ENCODE measurements around the gene ELN.

Gene ELN

DNA sequence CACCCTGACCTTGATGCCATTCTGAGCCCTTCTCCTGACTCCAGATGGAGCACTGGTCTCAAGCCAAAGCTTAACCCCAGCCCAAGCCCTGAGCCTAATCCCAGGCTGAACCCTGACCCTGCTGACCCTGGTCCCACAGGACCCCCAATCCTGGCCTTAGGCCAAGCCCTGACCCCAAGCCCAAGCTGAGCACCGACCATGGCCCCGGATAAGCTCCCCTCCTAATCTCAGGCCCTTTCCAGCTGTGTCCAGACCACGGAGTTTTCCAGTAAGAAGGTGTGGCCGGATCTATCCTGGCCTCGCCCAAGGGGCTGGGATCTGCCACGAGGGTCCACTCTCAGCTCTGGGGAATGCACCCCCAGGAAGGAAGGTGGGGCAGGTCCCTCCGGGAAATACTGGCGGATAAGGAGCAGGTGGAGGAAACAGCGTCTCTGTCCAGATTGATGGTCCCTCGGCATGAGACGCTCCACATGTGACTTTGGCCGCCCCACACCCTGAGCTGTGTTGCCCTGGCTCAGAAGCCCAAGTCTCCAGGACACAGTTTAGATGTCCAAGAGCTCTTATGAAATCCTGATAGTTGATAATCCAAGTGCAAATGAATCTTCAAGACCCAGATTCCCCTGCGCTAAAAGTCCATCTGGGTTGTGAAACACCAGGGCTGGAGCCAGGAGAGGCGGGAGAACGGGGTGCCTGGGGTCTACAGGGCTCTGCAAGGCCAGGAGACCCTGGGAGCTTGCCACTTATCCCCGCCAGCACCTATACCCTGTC lies 10.4 kb downstream of the ELN start:
- TF ChIP-seq, protein P1, sequence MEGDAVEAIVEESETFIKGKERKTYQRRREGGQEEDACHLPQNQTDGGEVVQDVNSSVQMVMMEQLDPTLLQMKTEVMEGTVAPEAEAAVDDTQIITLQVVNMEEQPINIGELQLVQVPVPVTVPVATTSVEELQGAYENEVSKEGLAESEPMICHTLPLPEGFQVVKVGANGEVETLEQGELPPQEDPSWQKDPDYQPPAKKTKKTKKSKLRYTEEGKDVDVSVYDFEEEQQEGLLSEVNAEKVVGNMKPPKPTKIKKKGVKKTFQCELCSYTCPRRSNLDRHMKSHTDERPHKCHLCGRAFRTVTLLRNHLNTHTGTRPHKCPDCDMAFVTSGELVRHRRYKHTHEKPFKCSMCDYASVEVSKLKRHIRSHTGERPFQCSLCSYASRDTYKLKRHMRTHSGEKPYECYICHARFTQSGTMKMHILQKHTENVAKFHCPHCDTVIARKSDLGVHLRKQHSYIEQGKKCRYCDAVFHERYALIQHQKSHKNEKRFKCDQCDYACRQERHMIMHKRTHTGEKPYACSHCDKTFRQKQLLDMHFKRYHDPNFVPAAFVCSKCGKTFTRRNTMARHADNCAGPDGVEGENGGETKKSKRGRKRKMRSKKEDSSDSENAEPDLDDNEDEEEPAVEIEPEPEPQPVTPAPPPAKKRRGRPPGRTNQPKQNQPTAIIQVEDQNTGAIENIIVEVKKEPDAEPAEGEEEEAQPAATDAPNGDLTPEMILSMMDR (IDR thresholded peaks at IDR 0.05; ENCODE audit: low read depth, low read length) = no peak
- in situ Hi-C loops (cut with HindIII; ENCODE audit: low sequenced_read_pairs) = no loop called here
- H3K4me3 ChIP-seq (ENCODE audit: low read depth, low read length) = no peak overlapping the region
- DNase-seq (ENCODE audit: low read depth, low spot score) = no peak

GRCh38 chr7:74039337-74039736 lies 11.4 kb downstream of the ELN start:
- in situ Hi-C loops (cut with HindIII; ENCODE audit: low sequenced_read_pairs) = no loop called here
- TF ChIP-seq, protein P1 (IDR thresholded peaks at IDR 0.05; ENCODE audit: low read depth, low read length) = no peak
- H3K4me3 ChIP-seq (ENCODE audit: low read depth, low read length) = no peak overlapping the region
- no peak for DNase-seq (ENCODE audit: low read depth, low spot score)

GRCh38 chr7:74040101-74040790 lies 12.3 kb downstream of the ELN start:
- TF ChIP-seq, protein P1 (IDR thresholded peaks at IDR 0.05; ENCODE audit: low read depth, low read length) = no peak
- DNase-seq (ENCODE audit: low read depth, low spot score) = no peak
- in situ Hi-C loops (cut with HindIII; ENCODE audit: low sequenced_read_pairs) = no loop called here
- H3K4me3 ChIP-seq (ENCODE audit: low read depth, low read length) = no peak overlapping the region

GRCh38 chr7:74040791-74041520 lies 13.0 kb downstream of the ELN start:
- in situ Hi-C loops (cut with HindIII; ENCODE audit: low sequenced_read_pairs) = no loop called here
- H3K4me3 ChIP-seq (ENCODE audit: low read depth, low read length) = no peak overlapping the region
- TF ChIP-seq, protein P1 (IDR thresholded peaks at IDR 0.05; ENCODE audit: low read depth, low read length) = no peak
- DNase-seq (ENCODE audit: low read depth, low spot score) = no peak

DNA sequence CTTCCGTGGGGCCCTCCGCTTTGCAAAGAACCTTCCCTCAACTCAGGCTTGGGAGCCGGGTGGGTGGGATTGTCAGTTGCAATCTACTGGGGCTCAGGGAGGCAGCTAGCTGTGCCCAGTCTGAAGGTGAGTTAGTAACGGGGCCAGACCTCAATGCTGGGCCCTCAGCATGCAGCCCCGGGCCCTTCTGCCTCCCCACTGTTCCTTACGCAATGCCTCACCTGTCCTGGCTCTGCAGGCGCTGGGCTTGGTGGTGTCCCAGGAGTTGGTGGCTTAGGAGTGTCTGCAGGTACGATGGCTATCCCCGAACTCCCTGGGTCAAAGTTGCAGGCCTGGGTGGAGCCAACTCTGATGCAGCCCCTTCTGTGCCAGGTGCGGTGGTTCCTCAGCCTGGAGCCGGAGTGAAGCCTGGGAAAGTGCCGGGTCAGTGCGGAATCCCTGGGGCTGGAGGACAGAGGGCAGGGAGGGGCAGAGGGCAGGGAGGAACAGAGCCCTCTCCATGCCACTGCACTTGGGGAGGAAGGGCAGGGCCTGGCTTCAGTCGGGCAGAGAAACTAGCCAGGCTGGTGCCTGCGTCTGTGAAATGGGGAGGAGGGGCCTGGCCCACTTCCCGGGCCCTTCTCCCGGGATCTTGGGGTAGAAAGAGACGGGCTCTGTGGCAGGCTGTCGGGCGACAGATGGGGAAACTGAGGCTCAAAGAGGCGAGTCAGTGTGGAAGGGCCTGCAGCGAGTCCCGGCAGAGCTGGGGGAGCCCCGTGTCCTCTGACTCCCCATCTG lies 15.0 kb downstream of the ELN start:
- TF ChIP-seq, protein P1 (IDR thresholded peaks at IDR 0.05; ENCODE audit: low read depth, low read length) = no peak
- H3K4me3 ChIP-seq (ENCODE audit: low read depth, low read length) = no peak overlapping the region
- no peak for DNase-seq (ENCODE audit: low read depth, low spot score)
- in situ Hi-C loops (cut with HindIII; ENCODE audit: low sequenced_read_pairs) = no loop called here

DNA sequence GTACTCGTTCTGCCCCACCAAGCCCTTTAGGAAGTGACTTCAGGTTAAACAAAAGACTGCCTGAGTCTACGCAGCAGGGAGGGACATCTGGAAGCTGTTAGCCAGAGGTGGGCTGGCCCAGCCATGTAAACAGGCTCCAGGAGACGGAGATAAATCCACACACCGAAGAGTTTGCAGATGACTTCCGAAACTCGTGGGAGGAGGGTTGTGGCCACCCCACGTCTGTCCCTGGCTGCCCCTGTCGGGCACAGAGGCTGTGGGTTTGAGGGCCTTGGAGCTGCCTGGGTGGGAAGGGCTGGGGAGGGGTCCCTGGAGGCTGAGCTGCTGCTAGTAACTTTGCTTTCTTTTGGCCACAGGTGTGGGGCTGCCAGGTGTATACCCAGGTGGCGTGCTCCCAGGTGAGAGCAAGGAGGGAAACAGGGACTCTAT lies 15.6 kb downstream of the ELN start:
- DNase-seq (ENCODE audit: low read depth, low spot score) = peak; percentile 73
- no peak overlapping the region for H3K4me3 ChIP-seq (ENCODE audit: low read depth, low read length)
- TF ChIP-seq, protein P1 (IDR thresholded peaks at IDR 0.05; ENCODE audit: low read depth, low read length) = no peak
- in situ Hi-C loops (cut with HindIII; ENCODE audit: low sequenced_read_pairs) = no loop called here

Data from astrocyte of the spinal cord (primary cell).